CD4-positive, alpha-beta T cell (primary cell): ENCODE data around the gene CEP72. TPM values are rescaled to one million over a fixed set of nuclear protein-coding genes. Genes with fewer than 3 reads are reported as not detected.

ENCODE experiments used
- ATAC-seq: fragments of 200-7000 bp; cut with Tn5 transposase; one replicate; pipeline ENCODE4 v1.10.0; 2022; ENCODE audit warnings: mild to moderate bottlenecking; ENCODE audit not compliant: poor library complexity
- CTCF ChIA-PET: fragments of 350-600 bp; sonication (Branson Sonifier 250); formaldehyde crosslinking; loops from one replicate; lab custom pipeline; 2021; ENCODE audit warnings: antibody characterized with exemption, inconsistent platforms; lab: Charles Lee
- POLR2A ChIA-PET: fragments of 350-600 bp; sonication (Branson Sonifier 250); formaldehyde crosslinking; loops from one replicate; lab custom pipeline; 2021; ENCODE audit warnings: antibody characterized with exemption, inconsistent platforms; lab: Charles Lee
- DNase-seq, 14 experiments: peaks; one replicate each; pipeline ENCODE4 v3.0.0-alpha.2; 2013 to 2020; ENCODE audit warnings: mixed read lengths in 2 of 14
- H3K27ac ChIP-seq, 2 donors: one replicate each; pipeline versions ENCODE4 v1.5.1 to v1.7.0; 2013; ENCODE audit warnings: low read length in 2 of 2, low read depth in 1 of 2, mild to moderate bottlenecking in 1 of 2
- H3K27me3 ChIP-seq, 2 experiments: 1 replicate in 1 of 2; 2 replicates in 1 of 2; pipeline versions ENCODE4 v1.6.1 to v1.7.0; 2013; ENCODE audit warnings: low read length in 2 of 2, control low read depth in 1 of 2, mild to moderate bottlenecking in 1 of 2, moderate library complexity in 1 of 2; ENCODE audit not compliant: insufficient read depth in 2 of 2, control insufficient read depth in 1 of 2
- H3K36me3 ChIP-seq: one replicate; pipeline ENCODE4 v1.6.1; 2013; ENCODE audit warnings: low read length, control low read depth; ENCODE audit not compliant: insufficient read depth
- H3K4me1 ChIP-seq: one replicate; pipeline ENCODE4 v1.6.1; 2013; ENCODE audit warnings: low read length, control low read depth; ENCODE audit not compliant: insufficient read depth
- H3K4me3 ChIP-seq: one replicate; pipeline ENCODE4 v1.5.1; 2013; ENCODE audit warnings: mild to moderate bottlenecking, low read length, moderate library complexity
- H3K9me3 ChIP-seq, 2 experiments: 1 replicate in 1 of 2; 2 replicates in 1 of 2; pipeline versions ENCODE4 v1.6.1 to v1.7.0; 2013; ENCODE audit warnings: low read length in 2 of 2, mild to moderate bottlenecking in 2 of 2, control low read depth in 1 of 2, moderate library complexity in 1 of 2; ENCODE audit not compliant: control insufficient read depth in 1 of 2, insufficient read depth in 1 of 2
- H3K27ac Mint-ChIP-seq: one replicate; pipeline ENCODE4 v1.8.0; 2020; ENCODE audit warnings: mixed read lengths
- H3K27me3 Mint-ChIP-seq: one replicate; pipeline ENCODE4 v1.8.0; 2021; ENCODE audit warnings: mixed read lengths
- H3K36me3 Mint-ChIP-seq: one replicate; pipeline ENCODE4 v1.8.0; 2021; ENCODE audit warnings: low read depth, mixed read lengths
- H3K4me1 Mint-ChIP-seq: one replicate; pipeline ENCODE4 v1.8.0; 2021; ENCODE audit warnings: low read depth, mixed read lengths
- H3K4me3 Mint-ChIP-seq: one replicate; pipeline ENCODE4 v1.8.0; 2020; ENCODE audit warnings: mild to moderate bottlenecking, mixed read lengths
- H3K9me3 Mint-ChIP-seq: one replicate; pipeline ENCODE4 v1.8.0; 2020; ENCODE audit warnings: mixed read lengths
- intact Hi-C, 2 experiments: fragments of 100-400 bp; cut with DNase I in 1 of 2; cut with micrococcal nuclease in 1 of 2; formaldehyde crosslinking; loops; one replicate each; pipeline versions ENCODE4 v1.15.1 to v1.9.0; 2023 to 2025; cut with DNase I, micrococcal nuclease
- total RNA-seq, 174 experiments: library from RNA in 2 of 174; stranded (reverse) in 2 of 174; gene quantifications; one replicate each; pipeline ENCODE4 v1.2.3 and lab custom pipeline; 2021 to 2026
- TF ChIP-seq, protein P1 (sequence below): fragments of 200-600 bp; IDR thresholded peaks from one replicate; pipeline ENCODE4 v1.8.0; 2022; ENCODE audit warnings: antibody characterized with exemption, mild to moderate bottlenecking

CEP72 gene
- total RNA-seq, 2 experiments from 2014 or later: 7.6 to 8.0 TPM

- DNase-seq (no peak), ATAC-seq (no peak)
- TF ChIP-seq, protein P1, sequence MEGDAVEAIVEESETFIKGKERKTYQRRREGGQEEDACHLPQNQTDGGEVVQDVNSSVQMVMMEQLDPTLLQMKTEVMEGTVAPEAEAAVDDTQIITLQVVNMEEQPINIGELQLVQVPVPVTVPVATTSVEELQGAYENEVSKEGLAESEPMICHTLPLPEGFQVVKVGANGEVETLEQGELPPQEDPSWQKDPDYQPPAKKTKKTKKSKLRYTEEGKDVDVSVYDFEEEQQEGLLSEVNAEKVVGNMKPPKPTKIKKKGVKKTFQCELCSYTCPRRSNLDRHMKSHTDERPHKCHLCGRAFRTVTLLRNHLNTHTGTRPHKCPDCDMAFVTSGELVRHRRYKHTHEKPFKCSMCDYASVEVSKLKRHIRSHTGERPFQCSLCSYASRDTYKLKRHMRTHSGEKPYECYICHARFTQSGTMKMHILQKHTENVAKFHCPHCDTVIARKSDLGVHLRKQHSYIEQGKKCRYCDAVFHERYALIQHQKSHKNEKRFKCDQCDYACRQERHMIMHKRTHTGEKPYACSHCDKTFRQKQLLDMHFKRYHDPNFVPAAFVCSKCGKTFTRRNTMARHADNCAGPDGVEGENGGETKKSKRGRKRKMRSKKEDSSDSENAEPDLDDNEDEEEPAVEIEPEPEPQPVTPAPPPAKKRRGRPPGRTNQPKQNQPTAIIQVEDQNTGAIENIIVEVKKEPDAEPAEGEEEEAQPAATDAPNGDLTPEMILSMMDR: no peak
- Mint-ChIP-seq H3K4me1 (no peaks in the 10 kb centered on the region), H3K27ac (no peak overlapping the region), H3K9me3 (no peaks in the 10 kb centered on the region), H3K4me3 (no peak overlapping the region), H3K36me3 (no peaks in the 10 kb centered on the region), H3K27me3 (peaks cover 50% of the 10 kb centered on the region)
- Histone ChIP-seq H3K36me3 (no peaks in the 10 kb centered on the region), H3K4me3 (no peak overlapping the region), H3K27me3 (peaks cover 2 to 5% of the 10 kb centered on the region in 2 experiments), H3K27ac (no peak overlapping the region), H3K9me3 (no peaks in the 10 kb centered on the region), H3K4me1 (no peaks in the 10 kb centered on the region)
- CTCF ChIA-PET: no interaction called here
- POLR2A ChIA-PET: no interaction called here
- intact Hi-C loops: no loop called here
Observed at GRCh38 chr5:588406-588995, 23.6 kb upstream of the CEP72 start.

DNA sequence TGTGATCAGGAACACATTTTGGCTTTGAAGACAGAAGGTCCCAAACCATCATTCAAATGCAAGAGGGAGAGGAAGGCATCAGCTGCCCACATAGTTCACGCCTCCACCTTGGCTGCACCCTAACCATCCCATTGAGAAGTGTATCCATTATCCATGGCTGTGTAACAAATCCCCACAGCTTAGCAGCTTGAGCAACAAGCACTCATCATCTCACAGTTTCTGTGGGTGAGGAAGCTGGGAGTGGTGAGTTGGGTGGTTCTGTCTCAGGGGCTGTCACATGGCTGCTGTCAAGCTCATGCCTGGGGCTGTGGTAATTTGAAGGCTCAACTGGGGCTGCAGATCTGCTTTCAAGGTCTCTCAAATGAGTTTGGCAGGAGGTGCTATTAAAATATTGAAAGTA is 23.0 kb upstream of the CEP72 start:
- POLR2A ChIA-PET: no interaction called here
- TF ChIP-seq, protein P1: no peak
- no peak for ATAC-seq

DNA sequence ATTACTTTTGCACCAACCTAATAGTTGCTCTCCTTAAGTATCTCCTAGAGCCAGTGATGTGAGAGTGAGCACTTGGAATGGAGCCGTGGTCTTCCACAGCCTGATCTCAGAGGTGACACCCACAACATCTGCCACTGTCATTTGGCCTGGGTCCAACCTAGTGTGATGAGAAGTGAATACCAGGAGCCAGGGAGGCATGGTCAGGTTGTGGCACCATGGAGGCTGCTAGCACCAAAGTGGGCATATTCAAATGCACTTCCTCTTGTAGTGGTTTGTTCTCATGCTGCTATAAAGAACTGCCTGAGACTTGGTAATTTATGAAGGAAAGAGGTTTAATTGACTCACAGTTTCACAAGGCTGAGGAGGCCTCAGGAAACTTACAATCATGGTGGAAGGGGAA is 22.6 kb upstream of the CEP72 start:
- intact Hi-C loops: no loop called here
- no peak overlapping the region for H3K4me3 Mint-ChIP-seq
- H3K9me3 Mint-ChIP-seq: no peaks in the 10 kb centered on the region
- H3K4me1 Mint-ChIP-seq: no peaks in the 10 kb centered on the region
- DNase-seq (peak in 1 of 14 experiments; percentile 2), ATAC-seq (no peak)
- Histone ChIP-seq H3K27me3 (peaks cover 5 to 7% of the 10 kb centered on the region in 2 experiments), H3K4me3 (no peak overlapping the region), H3K36me3 (no peaks in the 10 kb centered on the region), H3K27ac (no peak overlapping the region), H3K9me3 (no peaks in the 10 kb centered on the region), H3K4me1 (no peaks in the 10 kb centered on the region)
- ChIA-PET POLR2A (no interaction called here), CTCF (no interaction called here)
- H3K27ac Mint-ChIP-seq: no peak overlapping the region
- TF ChIP-seq, protein P1: no peak
- no peaks in the 10 kb centered on the region for H3K36me3 Mint-ChIP-seq
- H3K27me3 Mint-ChIP-seq: peaks cover 54% of the 10 kb centered on the region

More for the DNA sequence above, 23.0 kb upstream of the CEP72 start:
- H3K4me3 Mint-ChIP-seq: no peak overlapping the region
- no peaks in the 10 kb centered on the region for H3K4me1 ChIP-seq
- no peaks in the 10 kb centered on the region for H3K9me3 ChIP-seq
- no peak for DNase-seq
- H3K27me3 ChIP-seq: peaks cover 4 to 5% of the 10 kb centered on the region in 2 experiments
- H3K27ac Mint-ChIP-seq: no peak overlapping the region
- CTCF ChIA-PET: no interaction called here
- intact Hi-C loops: no loop called here
- H3K36me3 ChIP-seq: no peaks in the 10 kb centered on the region
- no peaks in the 10 kb centered on the region for H3K4me1 Mint-ChIP-seq
- no peak overlapping the region for H3K27ac ChIP-seq
- no peaks in the 10 kb centered on the region for H3K9me3 Mint-ChIP-seq
- no peaks in the 10 kb centered on the region for H3K36me3 Mint-ChIP-seq
- H3K4me3 ChIP-seq: no peak overlapping the region
- peaks cover 52% of the 10 kb centered on the region for H3K27me3 Mint-ChIP-seq
